NCI-H1436 (cell line): Measurements from ENCODE around the gene SH3PXD2A.

Experiments
- DNase-seq: peaks from one replicate; lab custom pipeline; 2025; lab: John Stamatoyannopoulos, UW

The SH3PXD2A gene

DNA sequence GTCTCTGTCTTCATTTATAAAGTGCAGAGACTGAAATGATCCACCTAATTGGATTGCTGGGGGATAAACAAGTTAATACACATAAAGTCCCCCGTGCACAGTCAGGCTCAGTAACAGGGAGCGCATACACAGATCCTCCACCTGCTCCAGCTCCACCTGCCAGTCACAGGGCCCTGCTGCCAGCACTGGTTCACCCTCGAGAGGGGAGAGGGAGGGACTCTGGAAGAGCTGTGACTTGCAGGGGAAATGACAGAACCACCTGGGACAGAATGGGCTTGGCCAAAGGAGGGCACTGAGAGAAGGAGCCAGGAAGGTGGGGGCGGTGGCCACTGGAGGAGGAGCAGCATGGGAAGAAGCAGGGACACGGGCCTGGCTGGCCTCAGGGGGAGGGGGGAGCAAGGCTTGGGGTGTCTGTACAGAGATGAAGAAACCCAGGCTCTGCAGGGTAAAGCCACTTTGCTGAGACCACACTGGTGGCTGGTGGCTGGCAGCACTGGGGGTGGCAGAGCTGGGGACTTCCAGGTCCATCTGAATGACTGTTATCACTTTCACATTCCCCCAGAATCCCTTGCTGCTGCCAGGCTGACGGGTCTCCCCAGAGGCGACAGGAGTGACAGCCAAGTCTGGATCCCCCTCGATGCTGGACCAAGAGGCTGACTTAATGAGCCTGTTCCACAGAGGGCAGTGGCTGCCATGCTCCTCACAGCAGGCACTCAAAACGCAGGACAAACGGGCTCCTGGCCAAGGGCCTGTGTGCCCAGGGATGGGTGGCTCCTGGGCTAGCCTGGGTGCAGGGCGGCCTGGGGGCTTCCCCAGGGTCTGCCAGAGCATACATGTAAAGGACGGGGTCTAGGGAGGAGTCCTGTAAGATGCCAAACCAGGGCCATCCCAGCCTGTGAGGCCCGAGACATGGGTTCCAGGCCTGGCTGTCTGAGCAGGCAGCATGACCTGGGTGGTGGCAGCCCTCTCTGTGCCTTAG lies 151.1 kb downstream of the SH3PXD2A start:
- DNase-seq, result peak; percentile 48

DNA sequence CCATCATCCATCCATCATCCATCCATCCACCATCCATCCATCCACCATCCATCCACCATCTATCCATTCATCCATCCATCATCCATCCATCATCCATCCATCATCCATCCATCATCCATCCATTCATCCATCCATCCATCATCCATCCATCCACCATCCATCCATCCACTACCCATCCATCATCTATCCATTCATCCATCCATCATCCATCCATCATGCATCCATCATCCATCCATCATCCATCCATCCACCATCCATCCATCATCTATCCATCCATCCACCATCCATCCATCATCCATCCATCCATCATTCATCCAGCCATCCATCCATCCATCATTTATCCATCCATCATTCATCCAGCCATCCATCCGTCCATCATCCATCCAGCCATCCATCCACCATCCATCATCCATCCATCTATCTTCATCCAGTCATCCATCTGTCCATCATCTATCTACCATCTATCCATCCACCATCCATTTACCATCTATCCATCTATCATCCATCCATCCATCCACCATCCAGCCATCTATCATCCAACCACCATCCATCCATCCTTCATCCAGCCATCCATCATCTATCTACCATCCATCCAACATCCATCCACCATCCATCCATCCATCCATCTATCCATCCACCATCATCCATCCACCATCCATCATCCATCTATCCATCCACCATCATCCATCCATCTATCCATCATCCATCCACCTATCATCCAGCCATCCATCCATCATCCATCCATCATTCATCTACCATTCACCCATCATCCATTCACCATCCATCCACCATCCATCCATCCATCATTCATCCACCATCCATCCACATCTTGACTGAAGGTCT lies 153.8 kb downstream of the SH3PXD2A start:
- no peak for DNase-seq

DNA sequence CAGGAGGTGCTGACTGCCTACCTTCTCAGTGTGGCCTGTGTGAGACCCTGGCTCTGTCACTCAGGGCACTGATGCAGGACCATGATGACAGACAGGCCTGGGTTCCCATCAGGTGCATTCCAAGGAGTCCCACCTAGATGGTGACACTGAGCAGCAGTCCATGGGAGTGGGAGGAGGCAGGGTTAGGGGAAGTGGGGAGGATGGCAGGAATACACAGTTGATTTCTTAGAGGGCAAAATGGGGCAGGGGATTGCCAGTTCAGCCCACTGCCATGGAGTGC lies 155.0 kb downstream of the SH3PXD2A start:
- DNase-seq, result no peak

DNA sequence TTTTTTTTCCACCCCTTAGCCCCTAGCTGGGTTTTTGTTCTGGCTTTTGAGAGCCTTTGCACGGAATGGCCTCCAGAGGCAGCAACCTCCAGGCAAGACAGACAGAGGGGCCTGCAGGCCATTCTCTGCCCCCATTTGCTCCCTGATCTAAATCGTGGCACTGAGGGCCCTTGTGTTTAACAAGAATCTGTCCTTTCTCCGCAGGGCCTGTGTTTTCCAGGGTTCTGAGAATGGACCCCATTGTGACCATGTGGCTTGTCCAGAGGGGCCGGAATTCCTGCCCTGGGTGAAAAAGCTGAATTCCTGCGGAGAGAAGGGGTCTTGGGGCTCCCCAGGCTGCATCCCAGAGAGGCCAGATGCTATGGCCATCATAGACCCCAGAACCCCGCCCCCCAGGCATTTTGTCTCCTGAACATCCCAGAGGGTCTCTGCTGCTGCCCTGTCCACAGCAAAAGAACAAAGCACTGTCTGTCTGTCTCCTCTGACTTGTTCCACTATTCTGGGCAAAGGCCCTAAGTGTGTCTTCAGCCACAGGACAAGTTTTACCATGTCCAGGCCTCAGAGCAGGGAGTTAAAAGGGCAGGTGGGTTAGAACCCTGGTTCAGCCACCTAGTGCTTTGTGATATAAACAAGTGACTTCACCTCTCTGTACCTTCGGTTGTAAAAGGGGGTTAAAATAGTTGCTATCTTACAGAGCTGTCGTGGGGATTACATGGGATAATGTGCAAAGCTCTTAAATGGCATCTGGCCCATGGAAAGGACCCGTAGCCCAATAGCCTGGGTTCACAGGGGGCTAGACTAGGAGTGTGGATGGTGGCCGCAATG lies 155.6 kb downstream of the SH3PXD2A start:
- no peak for DNase-seq

DNA sequence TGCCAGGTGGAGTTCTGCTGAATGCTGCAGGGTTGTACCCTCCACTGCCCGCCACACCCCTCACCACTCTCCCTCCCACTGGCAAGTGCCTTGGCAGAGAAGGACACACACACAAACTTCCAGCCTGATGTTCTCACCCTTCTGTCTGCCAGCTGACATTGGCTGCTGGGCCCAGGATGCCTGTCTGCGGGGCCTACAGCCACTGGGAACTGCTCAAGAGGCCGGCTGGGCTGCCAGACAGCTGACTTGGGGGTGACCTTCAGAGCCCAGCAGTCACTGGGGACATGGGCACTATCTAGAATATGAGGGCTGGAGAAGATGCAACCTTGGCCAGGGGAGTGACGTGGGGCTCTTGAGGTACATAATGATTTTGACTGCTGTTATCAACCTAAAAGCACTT lies 157.1 kb downstream of the SH3PXD2A start:
- no peak for DNase-seq

DNA sequence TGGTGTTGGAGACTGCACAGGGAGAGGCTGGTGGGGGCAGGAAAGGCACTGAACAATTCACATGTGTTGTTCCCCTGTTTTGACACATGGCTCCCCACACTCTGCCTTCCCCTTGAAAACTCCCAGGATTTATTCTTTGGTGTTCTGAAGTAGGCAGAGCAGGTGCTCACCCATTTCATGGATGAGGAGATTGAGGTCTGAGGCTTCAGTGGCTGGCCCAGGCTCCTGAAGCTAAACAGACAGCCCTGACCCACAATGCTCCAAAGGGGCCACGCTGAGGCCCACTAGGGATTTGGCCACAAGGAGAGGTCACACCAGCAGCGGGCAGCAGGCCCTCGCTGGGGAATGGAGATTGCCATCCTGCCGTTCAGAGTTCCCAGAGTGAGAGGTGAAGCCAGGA lies 157.6 kb downstream of the SH3PXD2A start:
- no peak for DNase-seq

DNA sequence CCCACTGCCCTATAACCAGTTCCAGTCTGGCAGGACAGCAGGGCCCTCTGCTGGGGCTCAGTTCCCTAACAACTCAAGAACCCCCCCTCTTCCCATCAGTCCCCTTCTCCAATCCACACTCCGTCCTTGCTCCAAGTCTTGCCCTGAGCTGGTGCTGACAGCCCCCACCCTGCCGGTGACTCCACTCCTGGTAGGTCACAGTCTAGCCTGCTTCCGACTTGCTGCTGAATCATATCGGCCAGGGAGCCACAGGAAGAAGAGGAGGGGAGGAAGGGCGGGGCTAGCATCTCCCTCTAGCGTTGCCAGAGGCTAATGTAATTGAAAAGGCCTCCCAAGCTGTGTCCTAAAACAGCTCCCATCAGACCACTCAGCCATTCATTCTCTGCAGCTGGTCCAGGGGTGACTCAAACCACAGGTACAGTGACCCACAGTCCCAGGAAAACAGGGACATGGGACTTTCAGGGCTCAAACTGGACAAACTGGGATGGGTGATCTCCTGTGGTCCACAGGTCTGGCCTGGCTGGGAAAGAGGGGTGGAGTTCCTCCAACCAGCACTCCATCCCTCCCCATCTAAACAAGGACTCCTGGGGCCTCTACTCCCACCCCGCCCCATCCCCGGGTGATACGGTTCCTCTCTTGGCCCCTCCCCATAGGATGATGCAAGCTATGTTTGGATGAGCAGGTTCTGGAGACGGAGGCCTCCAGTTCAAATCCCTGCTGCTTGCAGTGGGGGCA lies 158.8 kb downstream of the SH3PXD2A start:
- DNase-seq, result peak; percentile 29

DNA sequence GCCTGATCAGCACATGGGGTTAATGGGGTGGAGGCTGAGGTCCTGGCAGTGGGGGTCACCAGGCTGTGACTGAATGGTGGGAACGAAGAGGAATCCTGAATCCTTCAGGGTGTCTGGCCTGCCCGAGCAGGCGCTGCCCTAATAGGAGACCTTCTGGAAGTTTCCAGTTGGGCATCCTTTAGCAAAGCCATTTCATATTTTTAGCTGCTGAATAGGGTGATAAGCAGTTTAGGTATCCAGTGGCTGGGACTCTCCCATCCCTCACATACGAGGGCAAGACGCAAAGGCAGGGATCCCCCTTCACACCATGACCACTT lies 159.3 kb downstream of the SH3PXD2A start:
- no peak for DNase-seq

DNA sequence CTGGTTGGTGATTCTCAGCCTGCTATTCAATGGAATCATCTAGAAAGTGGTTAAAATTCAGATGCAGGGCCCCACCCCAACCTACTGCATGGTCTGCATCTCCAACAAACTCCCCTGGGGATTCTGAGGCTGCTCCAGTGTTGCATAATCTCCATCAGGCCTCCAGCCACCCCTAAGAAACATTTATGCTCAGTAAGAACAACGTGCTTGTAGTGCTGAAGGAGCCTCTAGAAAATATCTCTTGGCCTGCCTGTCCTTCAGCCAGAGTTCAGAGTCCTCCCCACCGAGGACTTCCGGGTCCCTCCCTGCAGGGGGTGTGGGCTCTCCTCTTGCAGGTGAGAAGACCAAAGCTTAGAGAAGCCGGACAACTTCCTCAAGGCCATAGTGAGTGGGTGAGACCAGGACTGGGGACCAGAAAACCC lies 159.8 kb downstream of the SH3PXD2A start:
- DNase-seq, result no peak

DNA sequence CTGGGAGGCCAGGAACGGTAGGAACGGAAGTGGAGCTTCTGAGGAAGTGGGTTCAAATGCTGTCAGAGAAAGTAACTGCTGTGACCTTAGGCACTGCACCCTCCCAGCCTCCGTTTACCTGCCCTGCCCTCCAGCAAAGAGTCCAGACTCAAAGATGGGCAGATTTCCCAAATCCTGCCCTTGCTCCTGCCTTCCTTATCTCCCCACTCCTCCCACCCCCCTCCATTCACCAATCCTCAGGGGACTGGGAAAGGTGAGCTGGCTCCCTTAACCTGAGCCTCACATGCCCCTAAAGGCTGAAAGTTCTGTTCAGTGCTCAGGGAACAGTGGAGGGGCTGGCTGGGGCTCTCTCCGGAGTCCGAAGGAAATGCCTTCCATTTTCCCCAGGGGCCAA lies 161.6 kb downstream of the SH3PXD2A start:
- DNase-seq, result no peak

DNA sequence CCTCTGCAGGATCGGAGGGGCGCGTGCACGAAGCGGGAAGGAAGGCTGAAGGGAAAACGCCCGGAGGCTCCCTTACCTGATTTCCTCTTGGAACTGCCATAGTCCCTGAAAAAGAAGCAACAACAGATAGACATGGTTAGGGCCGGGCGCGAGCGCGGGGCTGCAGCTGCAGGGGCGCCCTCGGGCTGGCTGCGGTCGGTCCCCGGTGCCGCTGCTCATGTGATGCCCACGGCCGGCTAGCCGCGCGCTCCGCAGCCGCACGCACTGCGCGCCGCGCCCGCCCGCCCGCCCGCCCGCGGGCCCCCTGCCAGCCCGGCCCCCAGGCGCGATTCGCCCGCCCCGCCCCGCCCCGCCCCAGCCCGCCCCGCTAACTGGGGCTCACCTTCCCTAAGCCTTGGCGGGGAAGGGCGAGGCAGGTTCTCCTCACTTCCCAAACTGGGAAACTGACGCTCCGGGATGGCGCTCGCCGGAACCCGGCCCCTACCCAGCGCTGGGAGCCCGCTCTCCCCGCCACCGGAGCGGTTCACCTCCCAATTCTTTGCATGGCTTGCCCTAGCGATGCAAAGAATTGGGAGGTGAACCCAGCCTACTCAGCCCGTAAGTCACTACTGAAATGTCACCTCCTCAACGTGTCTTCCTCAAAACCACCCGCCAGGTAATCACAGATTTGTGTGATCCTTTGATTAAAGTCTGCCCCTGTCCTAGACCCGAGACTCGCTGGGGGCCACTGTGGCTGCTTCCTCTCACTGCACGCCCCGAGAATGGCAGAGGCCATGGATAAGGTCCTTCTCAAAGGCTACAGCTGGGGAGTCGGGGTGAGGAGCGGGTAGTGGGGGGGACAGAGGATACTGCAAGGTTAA lies 162.2 kb downstream of the SH3PXD2A start:
- no peak for DNase-seq

DNA sequence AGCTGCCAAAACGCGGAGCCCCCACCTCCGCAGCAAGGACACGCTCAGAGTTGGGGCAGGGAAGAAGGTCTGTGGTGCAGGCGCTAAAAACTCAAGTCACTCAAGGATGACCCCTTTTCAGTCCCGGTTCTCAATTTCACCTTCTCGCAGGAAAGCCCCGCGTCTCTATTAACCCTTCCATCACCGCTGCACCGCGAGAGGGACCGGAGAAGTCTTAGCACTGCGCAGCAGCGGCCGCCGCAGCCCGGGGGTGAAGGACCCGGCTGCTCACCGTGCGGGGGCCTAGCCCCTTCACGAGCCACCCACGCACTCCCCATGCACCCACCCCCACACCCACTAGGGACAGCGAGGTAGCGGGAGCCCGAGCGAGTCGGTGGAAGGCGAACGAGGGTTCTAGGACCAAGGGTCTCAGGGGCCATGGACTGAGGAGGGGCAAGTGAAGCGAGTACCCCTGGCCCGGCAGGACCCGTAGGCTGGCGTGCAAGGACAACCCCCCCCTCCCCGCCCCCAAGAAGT lies 162.9 kb downstream of the SH3PXD2A start:
- DNase-seq, result no peak

DNA sequence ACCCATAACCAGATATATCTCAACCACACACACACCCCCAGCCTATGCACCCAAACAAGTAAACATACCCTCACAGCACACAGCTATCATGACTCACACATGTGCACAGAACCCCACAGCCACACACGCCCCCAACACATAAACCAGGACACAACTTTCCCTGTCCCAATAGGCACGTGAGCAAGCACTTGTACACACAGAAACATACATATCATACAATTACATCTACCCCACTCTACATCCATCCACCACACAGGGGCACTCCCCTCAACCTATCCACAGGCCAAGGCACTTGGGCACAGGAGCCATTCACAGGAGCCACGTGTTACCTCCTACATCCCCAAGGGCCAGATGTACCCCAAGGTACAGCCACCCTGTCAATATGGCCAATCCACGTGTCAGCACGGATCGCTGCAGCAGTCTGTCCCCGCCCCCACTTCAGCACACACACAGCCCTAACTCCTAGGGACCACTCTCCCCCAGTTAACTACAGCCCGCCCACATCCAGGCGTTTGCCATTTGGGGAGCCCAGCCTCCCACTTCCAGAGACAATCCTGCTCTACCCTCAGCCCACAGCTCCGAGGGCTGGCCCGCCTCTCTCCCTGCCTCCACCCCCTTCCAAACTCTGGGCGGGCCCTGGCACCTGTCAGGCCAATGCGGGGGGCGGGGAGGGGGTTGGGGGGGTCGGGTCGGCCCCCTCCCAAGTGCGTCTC lies 163.5 kb downstream of the SH3PXD2A start:
- no peak for DNase-seq

DNA sequence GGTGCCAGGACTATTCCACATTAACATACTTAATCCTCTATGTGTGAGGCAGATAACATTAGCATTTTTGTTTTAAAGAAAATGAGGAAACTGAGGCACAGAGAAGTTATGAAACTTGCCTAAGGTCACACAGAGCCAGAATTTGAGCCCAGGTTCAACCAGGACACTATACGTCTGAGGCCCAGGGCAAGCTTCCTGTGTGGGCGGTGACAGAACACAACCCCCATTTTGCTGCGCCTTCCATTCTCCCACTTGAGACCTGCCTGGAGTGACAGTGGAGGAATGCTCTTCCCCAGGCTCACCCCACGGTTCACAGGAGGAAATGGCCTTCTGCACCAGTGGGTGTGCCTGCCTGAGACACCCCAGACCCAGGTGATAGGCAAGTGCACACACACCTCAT lies 164.1 kb downstream of the SH3PXD2A start:
- DNase-seq, result no peak

DNA sequence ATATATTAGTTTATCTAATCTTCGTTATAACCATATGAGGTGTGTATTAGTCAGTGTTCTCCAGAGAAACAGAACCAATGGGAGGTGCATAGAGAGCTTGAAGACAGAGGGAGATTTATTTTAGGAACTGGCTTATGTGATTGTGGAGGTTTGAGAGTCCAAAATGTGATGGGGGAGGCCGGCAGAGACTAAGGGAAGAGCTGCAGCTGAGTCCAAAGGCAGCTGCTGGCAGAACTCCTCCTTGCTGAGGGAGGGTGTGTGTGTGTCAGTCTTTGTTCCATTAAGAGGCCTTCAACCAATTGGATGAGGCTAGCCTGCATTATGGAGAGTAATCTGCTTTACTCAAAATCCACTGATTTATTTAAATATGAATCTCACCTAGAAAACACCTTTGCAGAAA lies 165.1 kb downstream of the SH3PXD2A start:
- no peak for DNase-seq

DNA sequence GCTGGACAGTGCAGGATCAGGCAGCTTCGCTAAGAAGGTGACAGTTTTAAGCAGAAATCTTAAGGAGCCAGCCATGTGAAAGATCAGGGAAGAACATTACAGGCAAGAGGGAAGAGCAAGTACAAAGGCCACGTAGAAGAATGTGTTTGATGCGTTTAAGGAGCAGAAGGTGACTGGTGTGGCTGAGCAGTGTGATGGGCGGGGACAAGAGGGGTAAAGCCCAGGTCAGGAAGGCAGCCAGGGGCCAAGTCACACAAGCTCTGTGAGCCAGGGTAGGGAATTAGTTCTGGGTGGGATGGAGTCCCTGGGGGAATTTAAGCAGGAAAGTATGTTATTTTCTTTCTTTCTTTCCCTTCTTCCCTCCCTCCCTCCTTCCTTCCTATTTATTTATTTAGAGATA lies 166.9 kb downstream of the SH3PXD2A start:
- DNase-seq, result no peak

DNA sequence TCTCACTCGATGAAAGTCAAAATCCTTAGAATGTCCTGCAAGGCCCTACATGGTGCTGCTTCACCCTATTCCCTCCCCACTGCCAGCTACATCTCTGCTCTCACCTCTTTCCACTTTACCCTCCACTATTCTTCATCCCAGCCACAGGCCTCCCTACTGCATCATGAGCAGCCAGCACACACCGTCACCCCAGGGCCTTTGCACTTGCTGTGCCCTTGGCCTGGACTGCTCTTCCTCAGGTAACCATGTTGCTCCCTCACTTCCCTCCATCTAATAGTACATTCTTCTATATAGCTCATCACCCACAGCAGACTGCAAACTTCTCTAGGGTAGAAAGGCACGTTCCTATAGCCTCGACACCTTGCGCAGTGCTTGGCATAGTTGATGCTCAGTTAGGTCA lies 167.7 kb downstream of the SH3PXD2A start:
- no peak for DNase-seq

DNA sequence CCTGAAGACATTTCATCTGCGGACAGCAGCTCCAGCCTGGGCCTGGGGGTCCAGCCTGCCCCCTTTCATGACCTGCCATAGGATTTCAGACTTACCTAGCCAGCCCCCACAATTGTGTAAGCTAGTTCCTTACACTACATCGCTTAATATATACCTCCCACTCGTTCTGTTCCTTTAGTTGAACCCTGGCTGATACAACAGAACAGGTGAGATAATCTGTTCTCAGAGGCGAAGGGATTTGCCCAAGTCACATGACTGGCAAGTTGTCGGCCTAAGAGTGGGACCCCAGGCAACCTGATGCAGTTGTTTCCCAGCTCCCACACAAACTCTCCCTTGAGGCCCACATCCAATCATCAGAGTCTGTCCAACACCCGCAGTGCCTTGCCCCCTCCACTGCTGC lies 168.2 kb downstream of the SH3PXD2A start:
- no peak for DNase-seq

DNA sequence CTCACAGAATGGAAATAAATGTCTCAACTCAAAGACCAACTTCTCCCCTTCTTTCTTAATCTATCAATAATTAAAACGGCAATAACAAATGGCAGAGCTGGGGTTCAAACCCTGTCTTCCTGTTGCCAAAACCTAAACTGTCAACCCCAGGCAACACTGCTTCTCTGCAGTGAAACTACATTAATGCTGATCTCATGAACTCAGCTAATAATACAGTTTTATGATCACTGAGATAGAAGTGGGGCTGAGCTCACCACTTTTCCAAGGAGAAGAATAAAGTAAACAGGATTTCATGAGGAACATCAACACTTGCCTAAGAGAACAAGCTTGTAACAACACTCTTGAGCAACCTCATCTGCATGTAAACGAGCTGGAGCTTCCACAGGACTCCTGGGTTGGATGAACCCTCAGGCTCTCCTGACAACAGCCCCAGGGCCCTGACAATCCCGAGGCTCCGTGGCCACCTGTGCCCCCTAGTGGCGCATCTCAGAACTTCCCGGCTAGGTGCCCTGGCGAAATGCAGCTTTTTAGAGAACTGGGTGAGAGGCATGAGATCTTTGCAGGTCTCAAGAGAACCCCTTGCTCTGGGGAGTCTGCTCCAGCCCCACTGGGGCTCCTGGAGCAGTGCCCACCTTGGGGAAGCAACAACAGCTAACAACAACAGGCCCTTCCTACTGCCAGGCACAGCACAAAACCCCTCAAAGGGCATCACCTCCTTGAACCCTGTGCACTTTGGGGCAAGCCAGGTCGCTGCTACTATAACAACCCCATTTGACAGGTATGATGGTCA lies 169.3 kb downstream of the SH3PXD2A start:
- peak; percentile 68 for DNase-seq
